ENCODE measurements around the gene TAB2.

TAB2 gene, protein sequence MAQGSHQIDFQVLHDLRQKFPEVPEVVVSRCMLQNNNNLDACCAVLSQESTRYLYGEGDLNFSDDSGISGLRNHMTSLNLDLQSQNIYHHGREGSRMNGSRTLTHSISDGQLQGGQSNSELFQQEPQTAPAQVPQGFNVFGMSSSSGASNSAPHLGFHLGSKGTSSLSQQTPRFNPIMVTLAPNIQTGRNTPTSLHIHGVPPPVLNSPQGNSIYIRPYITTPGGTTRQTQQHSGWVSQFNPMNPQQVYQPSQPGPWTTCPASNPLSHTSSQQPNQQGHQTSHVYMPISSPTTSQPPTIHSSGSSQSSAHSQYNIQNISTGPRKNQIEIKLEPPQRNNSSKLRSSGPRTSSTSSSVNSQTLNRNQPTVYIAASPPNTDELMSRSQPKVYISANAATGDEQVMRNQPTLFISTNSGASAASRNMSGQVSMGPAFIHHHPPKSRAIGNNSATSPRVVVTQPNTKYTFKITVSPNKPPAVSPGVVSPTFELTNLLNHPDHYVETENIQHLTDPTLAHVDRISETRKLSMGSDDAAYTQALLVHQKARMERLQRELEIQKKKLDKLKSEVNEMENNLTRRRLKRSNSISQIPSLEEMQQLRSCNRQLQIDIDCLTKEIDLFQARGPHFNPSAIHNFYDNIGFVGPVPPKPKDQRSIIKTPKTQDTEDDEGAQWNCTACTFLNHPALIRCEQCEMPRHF

DNA sequence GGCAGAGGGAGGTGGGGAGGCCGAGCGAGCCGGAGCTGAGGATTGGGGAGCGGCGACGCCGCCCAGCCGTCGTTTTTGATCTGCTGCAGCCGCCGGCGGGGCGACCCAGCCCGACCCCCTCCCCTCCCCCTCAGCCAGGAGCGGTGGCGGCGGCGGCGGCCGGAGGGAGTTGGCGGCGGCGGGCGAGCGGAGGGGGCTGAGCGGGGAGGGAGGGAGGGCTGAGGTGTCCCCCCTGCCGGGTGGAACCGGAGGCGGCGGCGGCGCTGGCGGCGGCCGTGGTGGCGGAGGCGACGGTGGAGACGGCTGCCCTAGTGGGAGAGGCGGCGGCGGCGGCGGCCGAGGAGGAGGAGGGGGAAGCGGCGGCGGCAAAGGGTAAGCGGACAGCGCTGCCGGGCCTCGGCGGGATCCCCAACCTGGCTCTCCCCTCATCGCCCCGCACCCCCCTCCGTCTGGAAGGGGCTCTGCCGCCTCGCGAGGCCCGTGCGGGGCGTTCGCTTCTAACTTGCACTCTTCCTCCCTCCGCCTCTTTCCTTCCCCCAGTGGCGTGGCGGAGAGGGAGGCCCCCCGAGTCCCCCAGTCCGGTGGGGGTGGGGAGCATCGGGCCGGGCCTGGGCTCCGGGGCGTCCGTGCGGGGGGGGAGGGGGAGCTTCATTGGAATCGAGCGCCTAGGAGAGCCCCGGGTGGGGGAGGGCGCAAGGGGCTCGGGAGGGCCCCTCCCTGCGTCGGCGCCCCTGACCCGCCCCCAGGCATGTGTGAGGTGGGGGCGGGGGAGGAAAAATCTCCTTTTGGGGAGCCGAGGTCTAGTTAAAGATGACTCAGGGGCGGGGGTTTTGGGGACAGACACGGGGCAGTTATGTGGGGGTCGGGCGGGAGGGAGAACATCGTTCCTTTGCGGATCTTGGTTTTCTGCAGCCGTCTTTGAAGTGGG is at the start of gene TAB2:
TSS of gene TAB2 (plus strand) at position 69 of the 928 bp plus-strand sequence. CDS start 52,286 bp downstream, outside the sequence.
- peak; percentile 67 to 76 for DNase-seq (ENCODE audit: low read depth in 2 of 2)

DNA sequence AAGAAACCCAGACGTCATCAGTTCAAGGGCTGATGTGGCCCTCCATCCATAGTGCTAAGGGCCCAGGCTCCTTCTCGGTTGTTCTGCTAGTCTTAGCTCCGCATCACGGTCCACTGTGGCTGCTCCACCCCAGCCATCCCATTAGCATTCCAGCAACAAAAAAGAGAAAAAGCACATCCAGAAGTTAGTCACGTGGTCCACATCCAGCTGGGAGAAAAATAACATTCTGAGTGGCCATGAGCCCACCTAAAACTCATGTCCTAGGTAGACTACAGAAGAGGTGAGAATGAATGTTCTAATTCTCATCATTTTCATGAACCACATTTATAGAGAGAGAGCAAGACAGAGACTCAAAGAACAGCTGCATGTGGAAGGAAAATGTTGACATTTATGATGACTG is 49.4 kb upstream of the TAB2 start:
- no peak for DNase-seq (ENCODE audit: low read depth in 2 of 2)

DNA sequence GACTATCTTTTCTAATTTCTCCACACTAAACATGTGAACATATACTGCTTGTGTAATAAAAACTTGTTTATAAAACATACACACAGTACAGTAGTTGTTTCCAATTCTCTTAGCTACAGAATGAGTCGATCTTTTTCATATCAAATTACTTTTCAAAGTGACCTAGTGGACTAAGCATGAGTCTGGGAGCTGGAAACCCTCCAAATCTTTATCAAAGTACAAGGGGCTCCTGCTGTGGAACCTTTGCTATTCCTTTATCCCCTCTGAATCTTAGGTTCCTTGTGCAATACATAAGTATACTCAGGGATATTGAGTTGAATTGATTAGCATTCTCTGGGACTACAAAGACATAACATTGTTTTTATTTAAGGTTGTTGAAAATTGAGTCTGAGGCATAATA is 48.7 kb upstream of the TAB2 start:
- DNase-seq (ENCODE audit: low read depth in 2 of 2), result no peak

DNA sequence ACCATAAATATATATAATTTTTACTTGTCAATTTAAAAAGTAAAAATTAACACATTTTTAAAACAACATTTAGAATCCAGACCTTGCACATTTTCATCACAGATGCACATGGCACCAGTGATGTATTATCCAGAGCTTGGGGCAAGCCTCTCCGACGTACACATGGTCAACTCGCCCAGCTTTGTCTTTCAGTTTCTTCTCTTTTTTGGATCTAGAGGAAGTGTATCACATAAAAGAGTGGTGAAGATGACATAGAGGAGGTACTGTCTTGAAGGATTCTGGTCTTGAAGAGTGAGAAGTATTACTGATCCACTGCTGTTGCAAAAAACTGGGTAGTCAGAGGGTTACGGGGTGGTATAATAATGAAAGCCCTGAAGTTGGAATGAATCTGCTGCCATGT is 46.9 kb upstream of the TAB2 start:
- DNase-seq (ENCODE audit: low read depth in 2 of 2), result no peak

DNA sequence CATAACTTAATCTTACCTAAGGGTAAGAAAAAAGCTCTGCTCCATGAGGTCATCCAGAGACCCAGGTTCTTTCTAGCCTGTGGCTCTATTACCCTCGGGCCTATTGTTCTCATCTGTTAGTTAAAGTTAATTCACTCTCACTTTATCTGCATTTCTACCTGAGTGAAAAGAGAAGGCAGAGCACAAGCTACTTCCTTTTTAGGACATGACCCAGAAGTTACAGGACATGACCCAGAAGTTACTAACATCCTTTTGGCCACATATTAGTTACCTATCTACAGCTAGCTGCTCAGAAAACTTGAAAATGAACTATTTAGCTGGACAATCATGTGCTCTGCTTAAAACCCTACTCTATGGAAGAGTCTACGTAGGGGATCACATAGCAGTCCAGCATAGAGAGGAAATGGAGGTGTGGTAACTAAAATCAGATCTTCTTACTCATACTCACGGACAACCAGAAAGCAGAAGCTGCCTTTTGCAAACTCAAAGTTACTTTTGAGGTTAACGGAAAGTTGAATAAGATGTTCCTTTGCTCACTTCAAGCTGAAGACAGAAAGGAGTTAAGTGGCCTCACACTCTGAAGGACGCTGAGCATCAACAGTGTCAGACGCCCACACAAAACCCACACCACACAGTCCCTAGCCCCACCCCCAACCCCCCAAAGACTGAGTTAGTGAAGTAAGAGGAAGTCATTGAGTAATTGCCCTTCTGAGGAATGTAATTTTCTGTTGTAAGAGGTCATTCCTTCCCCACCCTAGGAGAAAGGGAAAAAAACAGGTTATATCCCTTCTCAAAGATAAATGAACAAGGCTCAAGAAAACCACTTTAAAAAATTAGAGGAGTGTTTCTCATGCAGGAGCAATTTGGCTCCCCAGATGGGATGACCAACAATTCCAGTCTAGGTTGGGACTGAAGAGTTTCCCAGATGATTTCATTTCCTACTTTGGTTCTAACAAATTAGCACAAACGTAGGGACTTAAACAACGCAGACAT is 45.9 kb upstream of the TAB2 start:
- peak; percentile 74 to 80 for DNase-seq (ENCODE audit: low read depth in 2 of 2)

DNA sequence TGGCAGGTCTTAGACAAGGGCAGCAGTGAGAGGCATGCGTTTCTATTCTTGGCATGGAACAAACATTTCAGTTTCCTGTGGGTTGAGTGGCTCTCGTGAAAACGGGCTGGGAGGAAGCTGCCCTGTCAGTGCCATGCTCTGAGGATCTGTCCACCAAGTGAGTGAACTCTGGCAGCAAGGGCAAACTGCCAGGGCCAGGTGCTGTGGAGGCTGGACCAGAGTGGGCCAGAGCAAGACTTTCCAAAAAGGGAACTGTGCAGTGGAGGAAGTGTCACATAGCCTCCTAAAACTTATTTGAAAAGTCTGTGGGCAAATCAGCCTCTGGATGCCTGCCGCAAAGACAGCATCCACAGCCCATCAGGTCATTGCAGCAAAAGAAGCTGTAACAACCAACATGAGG is 44.2 kb upstream of the TAB2 start:
- DNase-seq (ENCODE audit: low read depth in 2 of 2), result no peak

DNA sequence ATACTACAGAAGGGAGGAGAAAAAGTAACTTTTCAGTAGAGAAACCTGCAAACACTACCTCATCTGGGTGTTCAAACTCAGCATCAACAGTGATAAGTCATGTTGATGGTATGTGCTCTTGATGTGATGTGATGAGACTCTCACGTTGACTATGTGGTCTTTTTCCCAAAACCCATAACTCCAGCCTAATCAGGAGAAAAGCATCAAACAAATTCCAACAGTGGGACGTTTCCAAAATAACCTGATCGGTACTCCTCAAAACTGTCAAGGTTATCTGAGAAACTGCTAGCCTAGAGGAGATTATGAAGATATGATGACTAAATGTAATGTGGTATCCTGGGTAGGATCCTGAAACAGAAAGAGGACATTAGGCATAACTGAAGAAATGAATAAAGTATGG is 41.9 kb upstream of the TAB2 start:
- no peak for DNase-seq (ENCODE audit: low read depth in 2 of 2)

DNA sequence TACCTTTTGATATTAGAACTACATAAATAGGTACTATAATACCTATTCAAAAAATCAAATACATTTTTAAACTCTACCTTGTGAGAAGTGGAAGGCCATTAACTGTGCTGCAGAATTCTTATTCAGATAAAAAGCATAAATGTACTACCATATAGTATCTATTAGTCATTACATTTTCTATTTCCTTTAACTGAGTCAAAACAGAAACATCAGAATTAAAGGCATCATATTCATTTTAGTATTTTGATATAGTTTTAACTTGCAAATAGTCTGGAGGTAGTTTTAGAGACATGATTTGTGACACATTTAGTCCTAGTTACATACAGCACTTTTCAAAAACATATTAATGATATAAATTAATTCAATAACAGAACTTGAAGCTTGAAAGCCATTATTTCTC is 39.9 kb upstream of the TAB2 start:
- no peak for DNase-seq (ENCODE audit: low read depth in 2 of 2)

DNA sequence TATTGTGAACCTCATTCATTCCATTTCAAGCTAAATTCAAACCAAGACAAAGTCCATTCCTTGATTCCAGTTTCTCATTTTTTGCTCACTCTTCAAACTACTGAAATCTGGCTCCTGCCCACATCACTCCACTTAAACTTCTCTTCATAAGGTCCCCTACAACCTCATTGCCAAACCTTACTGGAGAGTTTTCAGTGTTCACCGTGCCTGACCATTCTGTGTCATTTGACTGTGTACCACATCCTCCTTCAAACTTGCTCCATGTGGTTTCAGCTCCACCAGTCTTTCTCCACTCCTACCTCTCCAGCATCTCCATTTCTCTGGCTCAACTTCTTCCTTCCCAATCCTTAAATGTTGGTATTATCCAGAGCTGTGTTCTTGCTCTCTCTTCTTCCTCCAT is 38.5 kb upstream of the TAB2 start:
- DNase-seq (ENCODE audit: low read depth in 2 of 2), result no peak

DNA sequence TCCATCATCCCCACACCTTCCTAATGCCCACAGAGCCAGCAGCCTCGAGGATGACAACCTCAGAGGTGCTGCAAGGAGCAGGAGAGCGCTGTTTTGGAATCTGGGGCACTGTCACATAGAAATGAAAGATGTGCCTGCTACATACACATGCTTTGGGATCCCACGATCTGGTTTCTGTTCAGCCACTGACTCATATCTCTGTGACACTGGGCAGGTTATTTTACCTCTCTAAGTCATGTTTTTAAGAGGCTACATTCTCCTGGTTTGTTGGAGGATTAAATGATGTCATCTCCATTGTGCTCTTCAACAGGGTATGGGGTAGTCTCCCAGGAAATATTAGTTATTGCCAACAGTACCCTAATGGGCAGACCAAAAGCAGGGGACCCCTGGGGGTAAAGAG is 32.6 kb upstream of the TAB2 start:
- no peak for DNase-seq (ENCODE audit: low read depth in 2 of 2)

DNA sequence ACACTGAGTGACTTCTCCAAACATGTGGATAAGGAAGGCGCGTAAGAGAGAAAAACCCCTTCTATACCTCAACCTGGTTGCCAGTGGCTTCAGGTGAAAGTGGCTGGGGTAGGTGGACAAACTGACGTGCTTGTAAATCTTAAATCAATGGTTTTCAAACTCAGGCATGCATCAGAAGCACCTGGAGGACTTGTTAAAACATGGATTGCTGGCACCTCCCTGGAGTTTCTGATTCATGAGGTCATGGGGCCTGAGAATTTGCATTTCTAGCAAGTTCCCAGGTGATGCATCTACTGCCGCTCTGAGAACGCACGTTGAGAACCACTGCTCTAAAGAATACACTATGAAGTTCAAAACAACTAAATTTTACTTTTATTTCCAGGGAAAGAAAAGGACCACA is 31.9 kb upstream of the TAB2 start:
- DNase-seq (ENCODE audit: low read depth in 2 of 2), result no peak

DNA sequence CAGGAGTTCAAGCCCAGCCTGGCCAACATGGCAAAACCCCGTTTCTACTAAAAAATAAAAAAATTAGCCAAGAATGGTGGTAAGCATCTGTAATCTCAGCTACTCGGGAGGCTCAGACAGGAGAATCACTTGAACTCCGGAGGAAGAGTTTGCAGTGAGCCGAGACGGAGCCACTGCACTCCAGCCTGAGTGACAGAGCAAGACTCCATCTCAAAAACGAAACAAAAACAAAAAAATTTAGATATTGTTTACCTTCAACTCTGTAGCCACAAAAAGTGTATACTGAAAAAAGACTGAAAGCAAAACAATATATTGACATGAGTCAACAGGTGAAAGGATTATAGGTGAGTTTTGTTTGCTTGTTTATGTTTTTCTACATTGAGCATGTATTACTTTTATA is 30.6 kb upstream of the TAB2 start:
- DNase-seq (ENCODE audit: low read depth in 2 of 2), result no peak

DNA sequence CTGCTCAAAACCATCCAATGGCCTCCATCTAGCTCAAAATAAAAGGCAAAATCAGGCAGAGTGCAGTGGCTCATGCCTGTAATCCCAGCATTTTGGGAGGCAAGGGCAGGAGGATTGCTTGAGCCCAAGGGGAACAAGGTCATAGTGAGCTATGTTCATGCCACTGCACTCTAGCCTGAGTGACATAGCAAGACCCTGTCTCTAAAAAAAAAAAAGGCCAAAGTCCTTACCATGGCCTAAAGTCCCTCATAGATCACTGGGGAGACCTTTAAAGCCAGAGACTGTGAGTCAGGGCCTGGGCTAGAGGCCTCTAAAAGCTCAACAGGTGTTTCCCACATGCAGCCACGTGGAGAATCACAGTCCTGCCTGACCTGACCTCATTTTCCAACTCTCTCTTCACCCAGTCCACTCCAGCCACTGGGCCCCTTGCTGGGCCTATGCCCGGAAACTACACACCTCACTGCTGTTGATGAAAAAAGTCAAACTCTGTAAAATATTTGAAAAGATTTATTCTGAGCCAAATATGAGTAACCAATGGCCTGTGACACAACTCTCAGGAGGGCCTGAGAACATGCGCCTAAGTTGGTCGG is 28.2 kb upstream of the TAB2 start:
- DNase-seq (ENCODE audit: low read depth in 2 of 2), result no peak

DNA sequence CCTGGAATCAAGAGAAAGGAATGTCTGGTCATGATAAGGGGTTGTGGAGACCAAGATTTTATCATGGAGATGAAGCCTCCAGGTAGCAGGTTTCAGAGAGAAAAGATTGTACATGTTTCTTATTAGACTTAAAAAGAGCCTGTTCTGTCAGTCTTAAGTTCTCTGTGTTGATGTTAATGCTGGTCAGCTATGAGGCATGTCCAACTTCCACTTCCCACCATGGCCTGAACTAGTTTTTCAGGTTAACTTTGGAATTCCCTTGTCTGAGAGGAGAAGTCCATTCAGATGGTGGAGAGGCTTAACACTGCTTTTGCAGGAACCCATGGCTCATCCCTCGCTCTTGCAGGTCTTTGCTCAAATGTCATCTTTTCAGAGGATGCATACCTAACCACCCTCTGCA is 27.5 kb upstream of the TAB2 start:
- no peak for DNase-seq (ENCODE audit: low read depth in 2 of 2)

DNA sequence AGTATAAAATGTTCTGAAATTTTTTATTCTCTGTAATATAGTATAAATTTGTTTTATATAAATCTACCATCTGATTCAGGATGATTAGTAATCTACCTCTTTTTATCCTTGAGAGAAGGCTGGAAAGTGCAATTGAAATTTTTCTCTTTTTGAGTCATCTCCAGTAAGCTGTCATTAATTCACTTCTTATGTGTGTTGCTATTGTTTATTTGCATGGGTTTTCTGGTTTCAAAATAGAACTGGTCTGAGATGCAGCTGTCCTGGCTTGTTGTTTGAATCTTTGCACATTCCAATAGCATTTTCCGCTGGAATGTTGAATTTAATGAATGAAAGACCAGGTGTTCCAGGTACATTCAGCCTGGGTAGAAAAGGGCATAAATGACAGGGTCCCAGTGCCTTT is 24.3 kb upstream of the TAB2 start:
- DNase-seq (ENCODE audit: low read depth in 2 of 2), result no peak

DNA sequence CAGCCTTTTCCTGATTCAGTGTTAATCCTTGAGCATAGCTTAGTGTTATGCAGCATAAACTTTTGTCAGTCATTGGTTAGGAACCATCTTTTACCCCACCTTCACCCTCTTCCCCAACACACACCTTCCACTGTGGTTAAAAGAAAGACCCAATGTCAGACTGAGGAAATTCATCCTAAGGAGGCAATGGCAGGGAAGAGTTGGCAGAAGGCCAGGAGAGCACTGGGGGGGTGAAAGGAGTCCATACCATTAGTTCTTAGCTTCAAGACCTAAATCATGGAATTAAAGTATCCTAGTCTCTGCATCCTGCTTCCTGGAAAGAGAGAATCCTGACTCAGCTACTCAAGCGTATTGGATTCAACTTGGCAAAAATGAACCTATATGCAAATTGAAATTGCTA is 16.9 kb upstream of the TAB2 start:
- no peak for DNase-seq (ENCODE audit: low read depth in 2 of 2)

DNA sequence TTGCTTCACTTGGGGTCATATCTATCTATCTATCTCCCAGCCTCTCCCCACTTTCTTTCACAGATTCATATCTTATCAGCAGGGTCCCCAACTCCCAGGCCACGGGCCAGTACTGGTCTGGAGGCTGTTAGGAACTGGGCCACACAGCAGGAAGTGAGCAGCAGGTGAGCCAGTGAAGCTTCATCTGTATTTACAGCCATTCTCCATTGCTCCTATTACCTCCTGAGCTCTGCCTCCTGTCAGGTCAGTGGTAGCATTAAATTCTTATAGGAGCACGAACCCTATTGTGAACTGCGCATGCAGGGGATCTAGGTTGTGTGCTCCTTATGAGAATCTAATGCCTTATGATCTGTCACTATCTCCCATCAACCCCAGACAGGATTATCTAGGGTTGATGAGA is 14.8 kb upstream of the TAB2 start:
- no peak for DNase-seq (ENCODE audit: low read depth in 2 of 2)

DNA sequence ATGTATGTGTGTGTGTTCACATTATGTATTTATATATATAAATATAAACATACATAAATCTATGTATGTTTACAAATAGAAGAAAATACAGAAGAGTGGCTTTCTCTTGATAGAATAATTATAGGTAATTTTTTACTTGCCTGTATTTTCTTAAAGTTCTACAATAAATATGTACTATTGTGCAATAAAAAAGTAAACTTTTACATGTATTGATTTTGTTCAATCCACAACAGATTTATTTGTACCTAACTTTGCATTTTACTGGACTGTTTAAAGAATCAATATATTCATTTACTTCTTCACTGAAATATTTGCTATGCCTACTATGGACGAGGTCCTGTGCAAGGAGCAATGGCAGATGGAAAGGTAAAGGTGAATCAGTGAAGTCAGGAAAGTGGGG is 14.0 kb upstream of the TAB2 start:
- DNase-seq (ENCODE audit: low read depth in 2 of 2), result no peak

DNA sequence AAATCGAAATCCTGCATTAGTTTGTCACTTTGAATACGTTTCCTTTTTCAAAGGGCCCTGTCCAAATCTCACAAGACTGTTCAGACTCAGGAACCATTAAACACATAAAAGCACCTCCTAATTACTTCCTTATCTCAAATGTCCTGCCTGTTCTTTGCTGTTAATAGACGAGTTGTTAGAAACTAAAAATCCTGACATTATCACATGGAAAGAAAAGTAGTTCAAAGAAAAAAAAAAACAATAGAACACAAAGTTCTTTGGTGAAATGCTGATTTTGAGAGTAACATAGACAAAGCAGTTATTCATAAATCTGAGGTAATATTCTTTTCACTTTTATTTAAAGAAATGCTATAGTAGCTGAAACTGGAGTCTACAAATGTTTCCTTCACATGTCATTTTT is 12.1 kb upstream of the TAB2 start:
- no peak for DNase-seq (ENCODE audit: low read depth in 2 of 2)

DNA sequence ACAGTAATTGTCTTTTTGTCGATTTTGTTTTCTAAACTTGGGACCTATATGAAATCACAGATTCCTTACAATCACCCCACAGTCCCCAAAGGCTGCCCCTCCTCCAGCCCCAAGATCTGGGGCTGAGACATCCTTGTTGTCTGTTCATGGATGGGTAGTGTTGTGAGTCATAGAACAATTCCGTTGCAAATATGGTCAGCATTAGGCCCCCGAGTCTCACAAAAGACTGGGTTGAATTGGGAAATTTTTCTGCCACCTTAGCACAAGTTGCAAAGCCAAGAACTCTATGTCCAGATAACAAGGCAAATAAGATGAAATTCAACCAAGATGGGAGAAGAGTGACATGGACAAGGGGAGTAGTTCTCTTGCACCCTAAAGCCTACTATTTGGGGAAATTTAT is 10.5 kb upstream of the TAB2 start:
- DNase-seq (ENCODE audit: low read depth in 2 of 2), result no peak

DNA sequence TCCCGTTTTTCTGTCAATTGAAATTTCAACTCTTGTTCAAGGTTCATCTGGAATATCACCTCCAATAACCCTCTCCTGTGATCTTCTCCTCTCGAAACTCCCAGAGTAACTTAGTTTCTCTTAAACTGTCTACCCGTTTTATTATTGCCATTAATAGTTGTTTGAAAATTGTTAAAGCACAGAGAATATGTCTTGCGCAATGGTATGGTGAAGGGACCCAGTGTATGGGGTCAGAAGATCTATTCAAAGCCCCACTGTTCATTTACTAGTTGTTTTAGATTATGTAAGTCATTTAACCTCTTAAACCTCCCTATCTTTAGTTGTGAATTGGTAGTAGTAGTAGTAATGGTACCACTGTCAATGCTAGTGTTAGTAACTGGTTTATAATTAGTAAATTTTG is 6.2 kb upstream of the TAB2 start:
- DNase-seq (ENCODE audit: low read depth in 2 of 2), result no peak
